Duodenal mucosa (tissue), 2 donors: ENCODE measurements around the gene SHC1.
A peak's percentile ranks its signal among the peaks of the same experiment; 100 is the strongest.

Source experiments
- H3K27ac ChIP-seq: one replicate; pipeline ENCODE4 v1.7.0; 2013; ENCODE audit warnings: low read depth, low read length
- H3K27me3 ChIP-seq, 2 donors: one replicate each; pipeline ENCODE4 v1.7.0; 2013; ENCODE audit warnings: low read length in 2 of 2, control low read depth in 1 of 2; ENCODE audit not compliant: insufficient read depth in 2 of 2, control insufficient read depth in 1 of 2
- H3K36me3 ChIP-seq, 2 donors: one replicate each; pipeline ENCODE4 v1.7.0; 2013; ENCODE audit warnings: low read length in 2 of 2, control low read depth in 1 of 2; ENCODE audit not compliant: insufficient read depth in 2 of 2, control insufficient read depth in 1 of 2
- H3K4me1 ChIP-seq, 2 donors: one replicate each; pipeline ENCODE4 v1.7.0; 2013; ENCODE audit warnings: low read length in 2 of 2, control low read depth in 1 of 2; ENCODE audit not compliant: insufficient read depth in 2 of 2, control insufficient read depth in 1 of 2
- H3K4me3 ChIP-seq, 2 donors: one replicate each; pipeline ENCODE4 v1.7.0; 2013; ENCODE audit warnings: low read length in 2 of 2, low read depth in 1 of 2
- H3K9ac ChIP-seq, 2 donors: one replicate each; pipeline ENCODE4 v1.7.0; 2013; ENCODE audit warnings: low read length in 2 of 2, low read depth in 1 of 2
- H3K9me3 ChIP-seq, 2 donors: one replicate each; pipeline ENCODE4 v1.7.0; 2013; ENCODE audit warnings: low read length in 2 of 2, control low read depth in 1 of 2; ENCODE audit not compliant: control insufficient read depth in 1 of 2

Gene SHC1

GRCh38 chr1:154970631-154971340 is at the start of gene SHC1:
Gene SHC1, minus strand, starts transcription at chr1:154970747. Its CDS starts 221 bp downstream, at chr1:154970526.
- Histone ChIP-seq H3K4me1 (peaks cover 40 to 43% of the 10 kb centered on the region in 2 donors), H3K9ac (peak within 1 kb of the TSS; percentile 50 to 57), H3K4me3 (peak within 1 kb of the TSS; percentile 53 to 55), H3K27me3 (no peaks in the 10 kb centered on the region), H3K27ac (peak within 1 kb of the TSS; percentile 77), H3K9me3 (no peaks in the 10 kb centered on the region), H3K36me3 (peaks cover 15 to 47% of the 10 kb centered on the region in 2 donors)

- H3K9ac ChIP-seq: no peak overlapping the region
These were observed 49.1 kb upstream of the SHC1 start for GRCh38 chr1:155019377-155020245.

GRCh38 chr1:155018617-155019348 is 48.2 kb upstream of the SHC1 start:
- H3K27me3 ChIP-seq: no peaks in the 10 kb centered on the region
- no peak overlapping the region for H3K9ac ChIP-seq
- H3K4me3 ChIP-seq: no peak overlapping the region
- no peaks in the 10 kb centered on the region for H3K9me3 ChIP-seq
- peaks cover 51 to 54% of the 10 kb centered on the region in 2 donors for H3K4me1 ChIP-seq
- no peak overlapping the region for H3K27ac ChIP-seq
- peaks cover 35 to 39% of the 10 kb centered on the region in 2 donors for H3K36me3 ChIP-seq

More at GRCh38 chr1:155019377-155020245, 49.1 kb upstream of the SHC1 start:
- no peak overlapping the region for H3K27ac ChIP-seq
- no peaks in the 10 kb centered on the region for H3K9me3 ChIP-seq
- peaks cover 27 to 31% of the 10 kb centered on the region in 2 donors for H3K36me3 ChIP-seq
- H3K4me3 ChIP-seq: no peak overlapping the region
- no peaks in the 10 kb centered on the region for H3K27me3 ChIP-seq
- peaks cover 42 to 46% of the 10 kb centered on the region in 2 donors for H3K4me1 ChIP-seq

- Histone ChIP-seq H3K9me3 (no peaks in the 10 kb centered on the region), H3K9ac (peak overlapping the region; percentile 36 to 79), H3K36me3 (peaks cover 39 to 40% of the 10 kb centered on the region in 2 donors), H3K4me3 (peak overlapping the region; percentile 58 to 60), H3K4me1 (peaks cover 52 to 58% of the 10 kb centered on the region in 2 donors), H3K27ac (peak overlapping the region; percentile 82), H3K27me3 (no peaks in the 10 kb centered on the region)
These were observed 47.4 kb upstream of the SHC1 start for GRCh38 chr1:155017946-155018316.

GRCh38 chr1:155017041-155017945 is 46.7 kb upstream of the SHC1 start:
- peaks cover 53 to 61% of the 10 kb centered on the region in 2 donors for H3K4me1 ChIP-seq
- H3K27me3 ChIP-seq: no peaks in the 10 kb centered on the region
- H3K36me3 ChIP-seq: peaks cover 39 to 41% of the 10 kb centered on the region in 2 donors
- no peaks in the 10 kb centered on the region for H3K9me3 ChIP-seq
- peak overlapping the region; percentile 69 to 79 for H3K9ac ChIP-seq
- H3K27ac ChIP-seq: peak overlapping the region; percentile 82
- peak overlapping the region; percentile 58 to 60 for H3K4me3 ChIP-seq

- H3K36me3 ChIP-seq: peaks cover 39 to 41% of the 10 kb centered on the region in 2 donors
- peak overlapping the region; percentile 69 to 79 for H3K9ac ChIP-seq
- peak overlapping the region; percentile 82 for H3K27ac ChIP-seq
- H3K27me3 ChIP-seq: no peaks in the 10 kb centered on the region
- no peaks in the 10 kb centered on the region for H3K9me3 ChIP-seq
- peak overlapping the region; percentile 43 to 60 for H3K4me3 ChIP-seq
- peaks cover 63 to 69% of the 10 kb centered on the region in 2 donors for H3K4me1 ChIP-seq
These were observed 45.8 kb upstream of the SHC1 start for GRCh38 chr1:155016231-155016831.

- no peaks in the 10 kb centered on the region for H3K27me3 ChIP-seq
- no peak overlapping the region for H3K27ac ChIP-seq
- H3K4me1 ChIP-seq: peaks cover 70 to 76% of the 10 kb centered on the region in 2 donors
- peaks cover 39 to 41% of the 10 kb centered on the region in 2 donors for H3K36me3 ChIP-seq
- H3K9ac ChIP-seq: peak overlapping the region in 1 of 2 donors; percentile 69
- no peaks in the 10 kb centered on the region for H3K9me3 ChIP-seq
- no peak overlapping the region for H3K4me3 ChIP-seq
These were observed 45.1 kb upstream of the SHC1 start for GRCh38 chr1:155015527-155016230.

- Histone ChIP-seq H3K4me1 (peaks cover 76 to 83% of the 10 kb centered on the region in 2 donors), H3K27ac (no peak overlapping the region), H3K4me3 (no peak overlapping the region), H3K27me3 (no peaks in the 10 kb centered on the region), H3K9me3 (no peaks in the 10 kb centered on the region), H3K9ac (peak overlapping the region; percentile 1 to 69), H3K36me3 (peaks cover 39 to 41% of the 10 kb centered on the region in 2 donors)
These were observed 44.4 kb upstream of the SHC1 start for GRCh38 chr1:155014709-155015508.
